ENCODE data around the gene CCR7. TPM values are rescaled to one million over a fixed set of nuclear protein-coding genes. Genes with fewer than 3 reads are reported as not detected.

CCR7 gene
- total and polyA plus RNA-seq, 7 experiments from 2014 or later = 153 to 2,301 (median 633) TPM

Other genes starting within 250 kb of the CCR7 start
- under 1 TPM in 1 of 5 experiments, not detected in 4; 0.27 TPM for gene GJD3, start 200.7 kb downstream of the CCR7 start, total RNA-seq
- not detected for gene GJD3, start 200.7 kb downstream of the CCR7 start, polyA plus RNA-seq
- 100 to 1,000 TPM in 1 of 5 experiments, 1 to 10 TPM in 3, under 1 TPM in 1; 0.54 to 273 (median 1.2) TPM for gene TOP2A, start 147.6 kb downstream of the CCR7 start, total RNA-seq
- gene TOP2A, start 147.6 kb downstream of the CCR7 start, polyA plus RNA-seq = not detected
- gene IGFBP4, start 122.0 kb downstream of the CCR7 start, total RNA-seq = 100 to 1,000 TPM in 1 of 5 experiments, 1 to 10 TPM in 4; 1.5 to 116 (median 1.9) TPM
- gene IGFBP4, start 122.0 kb downstream of the CCR7 start, polyA plus RNA-seq = 1 to 10 TPM in 1 of 2 donors, under 1 TPM in 1; 0.45 to 1.0 TPM
- gene TNS4, start 63.8 kb downstream of the CCR7 start, total RNA-seq = 10 to 100 TPM in 1 of 5 experiments, 1 to 10 TPM in 2, not detected in 2; 1.2 to 10.3 (median 1.3) TPM
- gene TNS4, start 63.8 kb downstream of the CCR7 start, polyA plus RNA-seq = not detected
- gene SMARCE1, start 82.3 kb upstream of the CCR7 start, total RNA-seq = 100 to 1,000 TPM in 1 of 5 experiments, 10 to 100 TPM in 4; 65.4 to 101 (median 79.2) TPM
- 100 to 1,000 TPM; 142 to 184 TPM for gene SMARCE1, start 82.3 kb upstream of the CCR7 start, polyA plus RNA-seq
- not detected for gene KRT222, start 99.7 kb upstream of the CCR7 start, total RNA-seq
- not detected for gene KRT222, start 99.7 kb upstream of the CCR7 start, polyA plus RNA-seq
- gene KRT24, start 138.3 kb upstream of the CCR7 start, total RNA-seq = not detected
- gene KRT24, start 138.3 kb upstream of the CCR7 start, polyA plus RNA-seq = not detected
- gene KRT25, start 189.9 kb upstream of the CCR7 start, total RNA-seq = not detected
- not detected for gene KRT25, start 189.9 kb upstream of the CCR7 start, polyA plus RNA-seq
- gene KRT26, start 206.7 kb upstream of the CCR7 start, total RNA-seq = not detected
- gene KRT26, start 206.7 kb upstream of the CCR7 start, polyA plus RNA-seq = not detected
- gene KRT27, start 217.1 kb upstream of the CCR7 start, total RNA-seq = not detected
- not detected for gene KRT27, start 217.1 kb upstream of the CCR7 start, polyA plus RNA-seq
- gene KRT28, start 234.5 kb upstream of the CCR7 start, total RNA-seq = not detected
- gene KRT28, start 234.5 kb upstream of the CCR7 start, polyA plus RNA-seq = not detected